Ectodermal cell (in vitro differentiated cells): ENCODE data around the gene IP6K3.

ENCODE experiments used
- H3K27ac ChIP-seq: 2 replicates; pipeline ENCODE4 v1.7.0; 2013; ENCODE audit warnings: mild to moderate bottlenecking, low read depth, low read length; ENCODE audit not compliant: insufficient read depth, poor library complexity, severe bottlenecking
- H3K27me3 ChIP-seq: 2 replicates; pipeline ENCODE4 v1.7.0; 2013; ENCODE audit warnings: mild to moderate bottlenecking, low read length; ENCODE audit not compliant: insufficient read depth, control insufficient read depth, poor library complexity, severe bottlenecking
- H3K36me3 ChIP-seq: one replicate; pipeline ENCODE4 v1.7.0; 2013; ENCODE audit warnings: low read length; ENCODE audit not compliant: control insufficient read depth, insufficient read depth
- H3K4me1 ChIP-seq: one replicate; pipeline ENCODE4 v1.7.0; 2013; ENCODE audit warnings: low read length; ENCODE audit not compliant: control insufficient read depth, insufficient read depth
- H3K4me3 ChIP-seq: 2 replicates; pipeline ENCODE4 v1.7.0; 2013; ENCODE audit warnings: low read depth, low read length, control low read depth; ENCODE audit not compliant: insufficient read depth
- H3K9me3 ChIP-seq: 2 replicates; pipeline ENCODE4 v1.7.0; 2013; ENCODE audit warnings: mild to moderate bottlenecking, low read length, moderate library complexity; ENCODE audit not compliant: control insufficient read depth
- WGBS, 2 experiments: methylation state at CpG; one replicate each; pipeline ENCODE4 v1.1.7; 2013; ENCODE audit warnings: missing lambda C conversion rate in 2 of 2; 5-methylcytosine and 5-hydroxymethylcytosine counted together

The IP6K3 gene

DNA sequence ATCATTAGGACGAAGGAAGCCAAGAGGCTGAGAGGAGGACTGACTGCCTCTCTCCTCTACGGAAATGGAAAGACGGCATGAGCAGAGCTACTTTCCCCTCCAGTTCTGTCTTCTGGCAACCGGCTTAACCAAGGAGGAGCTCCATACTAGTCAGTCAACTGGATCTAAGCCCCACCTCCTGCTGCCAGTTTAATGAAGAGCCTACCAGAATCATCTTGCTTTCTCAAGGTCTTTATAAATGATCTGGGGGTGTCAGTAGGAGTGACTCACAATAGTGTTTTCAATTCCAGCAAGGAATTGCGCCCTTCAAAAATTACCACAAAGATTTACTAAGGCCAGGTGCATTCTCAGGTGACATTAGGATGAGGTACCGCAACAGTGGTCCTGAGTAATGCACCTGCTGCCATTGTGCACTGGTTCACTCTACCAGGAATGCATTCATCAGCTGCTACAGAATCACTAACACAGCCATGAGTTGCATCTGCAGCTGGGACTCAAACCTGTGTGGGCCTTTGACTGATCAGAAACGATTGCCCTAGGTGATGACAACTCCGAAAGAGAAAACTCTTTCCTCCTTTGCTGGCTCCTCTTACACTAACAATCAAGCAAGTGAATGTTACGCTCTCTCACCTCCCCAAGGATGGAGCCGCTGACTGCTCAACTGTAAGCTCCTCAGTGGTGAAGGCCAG is 38.0 kb downstream of the IP6K3 start:
- Histone ChIP-seq H3K27ac (no peak overlapping the region), H3K27me3 (no peaks in the 10 kb centered on the region), H3K4me3 (no peak overlapping the region), H3K36me3 (peaks cover 20% of the 10 kb centered on the region), H3K9me3 (no peaks in the 10 kb centered on the region), H3K4me1 (peaks cover 11% of the 10 kb centered on the region)
- 96 to 97% methylated on average over 10 of the region's 10 CpGs for WGBS, 2 experiments

DNA sequence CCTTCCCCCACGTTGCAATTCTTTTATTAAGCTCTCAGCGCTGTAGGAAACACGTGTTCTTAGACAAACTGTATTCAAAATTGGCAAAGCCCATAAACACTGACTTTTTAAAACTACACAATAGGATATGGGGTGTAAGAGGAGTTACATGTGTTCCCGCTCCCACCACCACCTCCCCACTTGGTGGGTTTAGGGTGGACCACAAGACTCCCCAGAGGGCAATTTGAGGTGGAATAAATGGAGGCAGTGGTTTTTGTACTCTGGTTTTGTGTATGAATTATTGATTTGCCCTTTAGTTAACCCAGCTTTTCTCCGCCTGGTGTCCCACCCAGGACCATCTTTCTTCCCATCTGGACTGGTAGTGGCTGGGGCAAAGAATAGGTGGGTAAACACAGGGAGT is 38.9 kb downstream of the IP6K3 start:
- H3K27ac ChIP-seq, result no peak overlapping the region
- H3K4me1 ChIP-seq, result peaks cover 11% of the 10 kb centered on the region

DNA sequence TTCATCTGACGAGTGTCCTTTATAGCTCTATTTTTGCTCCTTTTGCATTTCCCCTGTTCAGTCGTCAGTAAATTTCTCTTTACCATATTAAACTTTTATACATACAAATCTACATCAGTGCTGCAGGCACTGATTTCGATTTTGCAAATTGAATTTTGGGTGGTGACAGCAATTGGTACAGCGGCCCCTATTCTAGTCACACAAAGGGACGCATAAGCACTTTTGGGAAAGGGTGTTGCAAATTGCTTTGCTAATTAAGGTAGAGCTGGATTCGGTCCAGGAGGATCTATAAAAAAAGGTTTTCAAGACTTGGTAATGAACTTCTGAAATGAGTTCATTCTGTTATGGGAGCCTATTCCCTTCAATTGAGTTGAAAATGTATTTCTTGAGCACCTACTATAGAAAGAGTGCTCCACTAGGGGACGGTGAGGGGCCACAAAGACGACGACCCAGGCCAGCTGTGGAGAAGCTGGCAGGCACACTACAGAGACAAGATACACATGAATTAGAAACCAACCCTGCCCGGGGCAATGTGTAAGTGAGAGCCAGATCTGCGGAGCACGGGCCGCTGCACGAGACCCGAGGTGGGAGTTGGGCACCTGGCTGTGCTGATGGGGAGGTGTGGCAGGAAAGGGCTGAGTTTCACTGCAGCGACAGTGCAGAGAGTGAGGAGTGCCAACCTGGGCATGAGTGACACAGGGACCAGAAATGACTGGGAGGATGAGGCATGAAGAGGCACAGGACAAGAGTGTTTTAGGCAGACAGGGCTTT is 40.6 kb downstream of the IP6K3 start:
- peaks cover 20% of the 10 kb centered on the region for H3K36me3 ChIP-seq
- H3K4me1 ChIP-seq, result peaks cover 11% of the 10 kb centered on the region
- 91% methylated on average over 16 of the region's 16 CpGs for WGBS, 2 experiments
- no peaks in the 10 kb centered on the region for H3K27me3 ChIP-seq
- H3K27ac ChIP-seq, result no peak overlapping the region
- H3K4me3 ChIP-seq, result no peak overlapping the region
- H3K9me3 ChIP-seq, result no peaks in the 10 kb centered on the region

More for the DNA sequence above, 38.9 kb downstream of the IP6K3 start:
- Histone ChIP-seq H3K9me3 (no peaks in the 10 kb centered on the region), H3K36me3 (peaks cover 20% of the 10 kb centered on the region), H3K4me3 (no peak overlapping the region), H3K27me3 (no peaks in the 10 kb centered on the region)
- 95 to 99% methylated on average over 4 of the region's 5 CpGs for WGBS, 2 experiments

DNA sequence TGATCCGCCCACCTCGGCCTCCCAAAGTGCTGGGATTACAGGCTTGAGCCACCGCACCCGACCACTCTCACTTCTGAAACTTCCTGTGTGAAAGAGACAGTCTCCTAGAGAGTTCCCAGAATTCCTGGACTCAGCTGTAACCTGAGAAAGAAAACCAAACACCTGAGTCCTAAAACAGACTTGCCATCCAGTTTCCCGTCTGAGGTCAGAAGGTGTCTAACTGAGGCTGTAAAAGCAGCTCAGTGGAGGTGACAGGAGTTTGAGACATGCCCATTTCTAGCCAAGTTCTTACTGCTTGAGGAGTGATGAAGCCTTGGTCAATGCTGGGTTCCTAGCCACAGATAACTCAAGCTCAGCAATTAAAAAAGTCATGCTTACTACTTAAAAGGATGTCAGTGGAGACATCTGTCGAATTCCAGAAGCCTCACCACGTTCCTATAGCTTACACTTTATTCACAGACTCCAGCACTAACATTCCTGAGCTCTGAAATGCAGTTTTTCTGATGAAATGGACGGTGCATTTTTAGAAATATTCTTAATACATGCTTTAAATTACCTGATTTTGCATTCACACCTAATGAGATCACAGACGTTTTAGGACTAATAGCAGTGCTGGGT is 41.3 kb downstream of the IP6K3 start:
- Histone ChIP-seq H3K4me3 (no peak overlapping the region), H3K36me3 (peaks cover 23% of the 10 kb centered on the region), H3K4me1 (peaks cover 4% of the 10 kb centered on the region), H3K9me3 (no peaks in the 10 kb centered on the region), H3K27me3 (no peaks in the 10 kb centered on the region), H3K27ac (no peak overlapping the region)
- 90% methylated on average over 9 of the region's 9 CpGs for WGBS, 2 experiments

DNA sequence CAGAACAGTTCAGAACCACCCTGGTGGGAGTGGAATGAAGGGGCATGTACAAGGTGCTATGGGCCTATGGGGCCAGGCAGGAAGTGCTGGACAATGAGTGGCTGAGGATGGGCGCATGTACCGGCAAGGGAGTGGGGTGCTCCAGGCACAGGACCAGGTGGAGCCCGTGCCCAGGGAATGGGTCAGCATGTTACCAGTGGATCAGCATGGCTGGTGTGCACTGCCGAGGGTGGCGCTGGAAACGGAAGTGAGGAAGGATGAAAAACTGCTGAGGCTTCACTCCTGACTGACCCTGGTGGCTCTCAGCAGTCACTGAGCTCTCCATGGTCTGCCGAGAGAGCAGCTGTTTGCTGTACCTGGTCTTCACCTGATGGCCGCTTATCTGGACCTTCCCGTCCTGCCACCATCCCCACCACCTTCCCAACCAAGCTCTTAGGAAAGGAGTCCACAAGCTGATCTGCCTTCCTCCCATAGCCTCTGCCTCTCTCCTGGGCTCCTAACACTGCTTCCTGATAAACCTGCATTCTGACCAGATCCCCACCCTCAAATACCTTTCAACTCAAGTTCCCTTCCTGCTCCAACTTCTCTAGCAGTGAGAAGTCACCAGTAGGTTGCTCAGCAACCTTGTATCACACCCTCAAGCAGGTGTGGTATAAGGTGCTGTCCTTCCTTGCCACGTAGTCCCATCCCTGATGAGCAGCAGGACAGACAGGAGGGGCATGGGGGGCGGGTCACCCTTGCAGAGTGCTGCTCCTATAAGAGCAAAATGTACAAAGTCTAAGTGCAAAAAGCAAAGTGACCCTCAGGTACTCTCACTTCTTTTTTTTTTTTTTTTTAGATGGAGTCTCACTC is 42.3 kb downstream of the IP6K3 start:
- 89% methylated on average over 11 of the region's 11 CpGs for WGBS, 2 experiments

DNA sequence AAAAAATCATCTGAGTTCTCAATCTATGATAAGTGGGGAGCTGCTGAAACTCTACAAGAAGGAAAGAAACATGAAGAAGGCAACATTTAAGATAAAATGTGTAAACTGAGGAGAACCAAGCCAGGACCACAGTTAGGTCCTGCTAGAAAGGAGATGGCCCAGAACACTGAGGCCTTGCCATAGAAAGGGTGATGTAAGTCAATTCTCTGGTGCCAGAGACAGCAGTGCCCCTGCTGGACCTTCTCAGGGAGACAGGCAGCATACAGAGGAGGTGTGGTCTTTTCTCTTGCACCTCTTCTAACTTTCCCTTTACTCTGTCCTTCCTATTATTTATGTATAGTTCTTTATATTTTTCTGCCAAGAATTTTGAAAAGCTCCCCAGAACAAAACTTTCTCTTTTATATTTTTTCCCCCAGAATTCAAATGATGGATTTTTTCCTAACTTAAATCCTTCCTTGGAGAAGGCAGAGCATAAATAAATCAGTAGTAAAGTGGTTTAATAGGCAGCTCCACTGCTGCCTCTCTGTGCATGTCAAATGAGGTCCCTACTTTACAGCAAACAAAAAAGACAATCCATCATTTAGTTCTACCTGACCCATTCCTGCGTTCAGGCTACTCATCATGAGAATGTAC is 44.2 kb downstream of the IP6K3 start:
- WGBS, 2 experiments, result 90 to 92% methylated on average over 1 of the region's 1 CpG
- Histone ChIP-seq H3K4me1 (peaks cover 3% of the 10 kb centered on the region), H3K27ac (no peak overlapping the region), H3K4me3 (no peak overlapping the region), H3K27me3 (no peaks in the 10 kb centered on the region), H3K9me3 (no peaks in the 10 kb centered on the region), H3K36me3 (peaks cover 12% of the 10 kb centered on the region)

More for the DNA sequence above, 42.3 kb downstream of the IP6K3 start:
- no peaks in the 10 kb centered on the region for H3K9me3 ChIP-seq
- no peaks in the 10 kb centered on the region for H3K27me3 ChIP-seq
- H3K4me1 ChIP-seq, result peaks cover 3% of the 10 kb centered on the region
- H3K27ac ChIP-seq, result no peak overlapping the region
- peaks cover 24% of the 10 kb centered on the region for H3K36me3 ChIP-seq
- H3K4me3 ChIP-seq, result no peak overlapping the region

DNA sequence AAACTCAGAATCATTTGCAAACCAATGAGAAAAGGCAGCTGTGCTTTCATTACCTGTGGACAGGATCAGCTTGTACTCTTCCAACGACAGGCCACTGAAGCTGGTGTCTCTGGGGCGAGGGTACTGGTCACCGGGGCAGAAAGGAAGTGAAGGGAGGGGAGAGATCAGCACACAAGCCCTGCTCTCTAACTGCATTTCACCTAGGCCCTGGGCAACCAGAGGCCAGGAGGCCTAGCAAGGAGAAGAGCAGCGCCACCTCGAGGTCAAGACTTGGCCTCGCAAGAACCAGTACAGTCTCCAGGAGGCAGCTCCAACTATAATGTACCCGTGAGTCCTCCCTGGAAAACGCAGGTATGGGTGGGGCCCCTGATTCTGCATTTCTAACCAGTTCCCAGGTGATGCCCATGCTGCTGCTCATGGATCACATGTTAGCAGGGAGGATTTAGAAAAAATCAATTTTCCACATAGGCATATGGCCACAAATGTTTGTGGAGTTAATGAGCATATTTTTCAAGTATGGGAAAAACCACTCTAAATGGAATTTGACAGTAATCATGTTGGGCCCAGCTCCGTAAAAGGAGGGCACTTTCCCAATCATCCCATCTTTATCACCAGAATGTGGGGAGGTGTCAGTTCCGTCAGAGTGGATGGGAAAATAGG is 46.2 kb downstream of the IP6K3 start:
- Histone ChIP-seq H3K4me3 (no peak overlapping the region), H3K36me3 (peaks cover 17% of the 10 kb centered on the region), H3K9me3 (no peaks in the 10 kb centered on the region), H3K27me3 (no peaks in the 10 kb centered on the region), H3K27ac (no peak overlapping the region), H3K4me1 (peaks cover 3% of the 10 kb centered on the region)
- 30 to 44% methylated on average over 8 to 10 of the region's 10 CpGs for WGBS, 2 experiments

DNA sequence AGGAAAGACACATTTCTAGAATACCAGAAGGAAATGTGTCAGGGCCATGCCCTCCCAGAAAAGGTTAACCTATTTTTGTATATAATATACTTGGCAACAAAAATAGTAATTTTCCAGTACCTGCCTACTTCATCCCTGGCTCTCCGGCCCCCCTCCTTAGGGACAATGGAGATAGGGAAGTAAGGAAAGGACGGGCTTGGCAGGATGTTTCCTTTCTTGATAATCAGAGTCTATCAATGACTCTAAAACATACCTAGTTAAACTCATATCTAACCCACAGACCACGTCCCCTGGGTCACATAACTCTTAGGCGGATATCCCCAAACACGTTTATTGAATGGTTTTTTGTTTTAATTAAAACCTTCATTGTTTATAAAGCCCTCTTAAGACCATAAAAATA is 47.0 kb downstream of the IP6K3 start:
- 88 to 98% methylated on average over 4 to 5 of the region's 5 CpGs for WGBS, 2 experiments
- Histone ChIP-seq H3K4me1 (peaks cover 3% of the 10 kb centered on the region), H3K27ac (no peak overlapping the region), H3K36me3 (peaks cover 17% of the 10 kb centered on the region), H3K9me3 (no peaks in the 10 kb centered on the region), H3K4me3 (no peak overlapping the region), H3K27me3 (no peaks in the 10 kb centered on the region)

DNA sequence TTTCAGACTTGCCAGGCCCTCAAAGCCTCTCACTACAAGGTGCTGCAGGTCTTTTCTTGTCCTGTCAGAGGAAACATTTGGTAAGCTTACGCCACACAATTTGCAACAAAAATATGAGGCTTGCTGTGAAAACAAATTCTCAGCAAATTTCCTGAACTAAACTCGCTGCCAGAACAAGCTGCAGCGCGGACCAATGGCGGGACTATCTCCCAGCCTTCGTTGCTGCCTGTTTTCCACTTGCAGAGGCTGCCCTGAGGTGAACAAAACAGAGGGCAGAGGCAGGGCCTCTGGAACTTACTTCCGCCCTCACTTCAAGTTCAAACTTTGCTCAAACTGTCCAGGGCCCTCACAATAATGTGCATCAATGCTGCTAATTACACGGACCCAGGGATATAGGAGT is 47.6 kb downstream of the IP6K3 start:
- no peak overlapping the region for H3K4me3 ChIP-seq
- WGBS, 2 experiments, result 94 to 96% methylated on average over 7 to 8 of the region's 8 CpGs
- H3K4me1 ChIP-seq, result peaks cover 7% of the 10 kb centered on the region
- H3K9me3 ChIP-seq, result no peaks in the 10 kb centered on the region
- H3K27ac ChIP-seq, result no peak overlapping the region
- no peaks in the 10 kb centered on the region for H3K27me3 ChIP-seq
- H3K36me3 ChIP-seq, result peaks cover 14% of the 10 kb centered on the region
